GM20000 (cell line): ENCODE results near the gene KIF16B.

Experiments used
- DNase-seq: peaks from one replicate; pipeline ENCODE4 v3.0.0; 2012; ENCODE audit warnings: low spot score
- CTCF ChIP-seq: IDR thresholded peaks from 2 replicates; pipeline ENCODE4 v1.5.1; 2012; ENCODE audit warnings: mild to moderate bottlenecking, control low read depth; ENCODE audit errors: extremely low read depth, missing control alignments

KIF16B gene

GRCh38 chr20:16418616-16419015, 154.6 kb downstream of the KIF16B start:
- no peak for DNase-seq
- TF ChIP-seq CTCF: no peak

GRCh38 chr20:16417001-16417400, 156.2 kb downstream of the KIF16B start:
- TF ChIP-seq CTCF: no peak
- no peak for DNase-seq

GRCh38 chr20:16415071-16416053, 157.9 kb downstream of the KIF16B start:
- DNase-seq: no peak
- TF ChIP-seq CTCF: no peak

GRCh38 chr20:16412906-16413305, 160.3 kb downstream of the KIF16B start:
- no peak for DNase-seq
- TF ChIP-seq CTCF: no peak

GRCh38 chr20:16411361-16411760, 161.9 kb downstream of the KIF16B start:
- no peak for TF ChIP-seq CTCF

GRCh38 chr20:16410626-16411025, 162.6 kb downstream of the KIF16B start:
- no peak for TF ChIP-seq CTCF
- DNase-seq: no peak

More at GRCh38 chr20:16411361-16411760, 161.9 kb downstream of the KIF16B start:
- no peak for DNase-seq

GRCh38 chr20:16408981-16409380, 164.3 kb downstream of the KIF16B start:
- no peak for DNase-seq
- TF ChIP-seq CTCF: no peak
